CD14-positive monocyte (primary cell): ENCODE results near the gene DBT. TPM values are rescaled to one million over a fixed set of nuclear protein-coding genes. Genes with fewer than 3 reads are reported as not detected.
A peak's percentile ranks its signal among the peaks of the same experiment; 100 is the strongest.

Experiments used
- DNase-seq, 3 donors: peaks; one replicate each; pipeline ENCODE4 v3.0.0-alpha.2; 2011 to 2022
- H2AFZ ChIP-seq: 2 replicates; pipeline ENCODE4 v1.6.0; 2012; ENCODE audit warnings: mild to moderate bottlenecking, low read depth, low read length, inconsistent platforms; ENCODE audit not compliant: insufficient read depth, poor library complexity, severe bottlenecking
- H3K27ac ChIP-seq, 2 donors: 1 replicate in 1 of 2; 2 replicates in 1 of 2; pipeline ENCODE4 v1.5.1; 2012 to 2013; ENCODE audit warnings: low read length in 2 of 2, control low read depth in 1 of 2, inconsistent platforms in 1 of 2, low read depth in 1 of 2, mild to moderate bottlenecking in 1 of 2
- H3K27me3 ChIP-seq, 2 donors: one replicate each; pipeline versions ENCODE4 v1.6.0 to v1.6.1; 2011 to 2013; ENCODE audit warnings: low read length in 2 of 2; ENCODE audit not compliant: control insufficient read depth in 2 of 2, insufficient read depth in 2 of 2
- H3K36me3 ChIP-seq, 2 donors: replicated peaks in 1 of 2; 1 replicate in 1 of 2; 2 replicates in 1 of 2; pipeline versions ENCODE4 v1.5.1 to v1.6.1; 2012 to 2013; ENCODE audit warnings: low read length in 2 of 2, control low read depth in 1 of 2, inconsistent platforms in 1 of 2, mild to moderate bottlenecking in 1 of 2; ENCODE audit not compliant: insufficient read depth in 2 of 2, control insufficient read depth in 1 of 2
- H3K4me1 ChIP-seq, 2 donors: 1 replicate in 1 of 2; 2 replicates in 1 of 2; pipeline versions ENCODE4 v1.5.1 to v1.6.1; 2012 to 2013; ENCODE audit warnings: low read length in 2 of 2, control low read depth in 1 of 2, inconsistent platforms in 1 of 2, mild to moderate bottlenecking in 1 of 2, moderate library complexity in 1 of 2; ENCODE audit not compliant: insufficient read depth in 2 of 2, control insufficient read depth in 1 of 2
- H3K4me2 ChIP-seq: replicated peaks from 2 replicates; pipeline ENCODE3; 2012; ENCODE audit warnings: low read length, moderate library complexity, mild to moderate bottlenecking; ENCODE audit not compliant: poor library complexity, severe bottlenecking; ENCODE audit errors: extremely low read depth
- H3K4me3 ChIP-seq, 3 experiments: fragments of 200-600 bp in 1 of 3; sonication (generic) in 1 of 3; replicated peaks in 1 of 3; 1 replicate in 2 of 3; 2 replicates in 1 of 3; pipeline ENCODE4 v1.5.1; 2011 to 2013; ENCODE audit warnings: low read length in 3 of 3, mild to moderate bottlenecking in 3 of 3, control low read depth in 2 of 3, low read depth in 2 of 3, inconsistent platforms in 1 of 3, moderate library complexity in 1 of 3
- H3K79me2 ChIP-seq: 2 replicates; pipeline ENCODE4 v1.6.0; 2012; ENCODE audit warnings: mild to moderate bottlenecking, control low read depth, inconsistent platforms, low read length, moderate library complexity; ENCODE audit not compliant: insufficient read depth
- H3K9ac ChIP-seq: 2 replicates; pipeline ENCODE4 v1.6.0; 2017; ENCODE audit warnings: low read length, mild to moderate bottlenecking; ENCODE audit not compliant: insufficient read depth, poor library complexity, severe bottlenecking
- H3K9me3 ChIP-seq, 2 donors: replicated peaks in 1 of 2; 1 replicate in 1 of 2; 2 replicates in 1 of 2; pipeline versions ENCODE4 v1.5.1 to v1.6.1; 2012 to 2013; ENCODE audit warnings: low read length in 2 of 2, control low read depth in 1 of 2; ENCODE audit not compliant: control insufficient read depth in 1 of 2, insufficient read depth in 1 of 2
- H4K20me1 ChIP-seq: 2 replicates; pipeline ENCODE4 v1.6.0; 2012; ENCODE audit warnings: mild to moderate bottlenecking, low read length, control low read depth, moderate library complexity; ENCODE audit not compliant: insufficient read depth
- H3K27ac Mint-ChIP-seq, 7 donors: one replicate each; pipeline ENCODE4 v1.8.0; 2020; ENCODE audit warnings: mild to moderate bottlenecking in 7 of 7, mixed read lengths in 7 of 7, moderate library complexity in 6 of 7, inconsistent platforms in 2 of 7
- H3K27me3 Mint-ChIP-seq, 3 donors: one replicate each; pipeline ENCODE4 v1.8.0; 2021 to 2022; ENCODE audit warnings: low read depth in 3 of 3, mild to moderate bottlenecking in 3 of 3, mixed read lengths in 3 of 3, moderate library complexity in 3 of 3, inconsistent platforms in 1 of 3
- H3K36me3 Mint-ChIP-seq, 2 donors: one replicate each; pipeline ENCODE4 v1.8.0; 2020; ENCODE audit warnings: mixed read lengths in 2 of 2, inconsistent platforms in 1 of 2, mild to moderate bottlenecking in 1 of 2
- H3K4me1 Mint-ChIP-seq: one replicate; pipeline ENCODE4 v1.8.0; 2020; ENCODE audit warnings: mild to moderate bottlenecking, mixed read lengths
- H3K4me3 Mint-ChIP-seq, 2 donors: one replicate each; pipeline ENCODE4 v1.8.0; 2020; ENCODE audit warnings: mild to moderate bottlenecking in 2 of 2, mixed read lengths in 2 of 2, moderate library complexity in 1 of 2
- H3K9me3 Mint-ChIP-seq, 7 donors: one replicate each; pipeline ENCODE4 v1.8.0; 2020 to 2022; ENCODE audit warnings: mixed read lengths in 7 of 7, mild to moderate bottlenecking in 6 of 7, moderate library complexity in 6 of 7, inconsistent platforms in 2 of 7
- CTCF ChIP-seq: fragments of 200-600 bp; IDR thresholded peaks from one replicate; pipeline ENCODE4 v1.8.0; 2022; ENCODE audit warnings: antibody characterized with exemption, mild to moderate bottlenecking
- WGBS: methylation state at CpG from one replicate; pipeline ENCODE4 v1.1.5; 2013; ENCODE audit warnings: missing lambda C conversion rate; ENCODE audit not compliant: insufficient coverage; 5-methylcytosine and 5-hydroxymethylcytosine counted together
- intact Hi-C, 2 donors: fragments of 100-400 bp; cut with micrococcal nuclease; formaldehyde crosslinking; loops; one replicate each; pipeline versions ENCODE4 v1.15.0 to v1.15.1; 2023
- polyA plus RNA-seq, 3 donors: library from polyadenylated mRNA; depleted of rRNA in 1 of 3; unstranded in 2 of 3; stranded (reverse) in 1 of 3; fragments of 300-500 nt in 2 of 3; fragments of >200 nt in 1 of 3; fragmentation: Illumina TruSeq in 2 of 3; gene quantifications; 1 replicate in 2 of 3; 2 replicates in 1 of 3; pipeline ENCODE4 v1.2.3, GENCODE V29; 2012 to 2021

The DBT gene
- polyA plus RNA-seq, 3 donors, result 1.1 to 2.7 (median 1.5) TPM

DNA sequence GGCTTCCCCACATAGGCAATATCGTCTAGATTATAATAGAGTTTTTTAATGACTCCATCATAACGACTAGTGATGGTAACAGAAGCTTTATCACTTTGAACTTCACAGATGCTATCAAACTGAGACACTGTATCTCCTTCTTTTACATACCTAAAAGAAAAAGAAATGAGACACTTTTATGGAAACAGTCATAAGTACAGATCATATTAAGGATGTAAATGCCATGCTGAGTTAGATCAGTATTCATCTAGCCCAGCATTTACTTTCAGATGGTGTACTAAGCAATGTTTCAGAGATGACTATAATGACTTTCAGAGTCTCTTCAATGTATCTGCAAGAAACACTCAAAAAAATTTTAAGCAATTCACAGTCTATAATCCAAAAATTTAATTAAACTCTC lies 18.9 kb downstream of the DBT start:
- H3K4me3 Mint-ChIP-seq, result no peak overlapping the region
- H3K36me3 Mint-ChIP-seq, result peaks cover 57 to 58% of the 10 kb centered on the region in 2 donors
- H2AFZ ChIP-seq, result no peak overlapping the region
- TF ChIP-seq CTCF, result no peak
- no peaks in the 10 kb centered on the region for H3K27me3 ChIP-seq
- no peaks in the 10 kb centered on the region for H3K79me2 ChIP-seq
- H3K27ac Mint-ChIP-seq, result no peak overlapping the region
- H3K27ac ChIP-seq, result no peak overlapping the region
- intact Hi-C loops, result loop anchor here in 1 of 2 donors (5.0 kb wide), 1 partner anchor 37 kb away; the partner anchor contains the start of gene RTCA
- no CpG with 5 or more reads among the region's 2 CpGs for WGBS
- H3K9ac ChIP-seq, result no peak overlapping the region
- H3K4me2 ChIP-seq, result no peak overlapping the region
- no peak for DNase-seq
- no peak overlapping the region for H3K4me3 ChIP-seq
- no peaks in the 10 kb centered on the region for H3K9me3 Mint-ChIP-seq
- H3K4me1 ChIP-seq, result no peaks in the 10 kb centered on the region
- H3K36me3 ChIP-seq, result peaks cover 49 to 88% of the 10 kb centered on the region in 2 donors
- H3K9me3 ChIP-seq, result no peaks in the 10 kb centered on the region
- no peaks in the 10 kb centered on the region for H4K20me1 ChIP-seq
- H3K27me3 Mint-ChIP-seq, result no peaks in the 10 kb centered on the region
- H3K4me1 Mint-ChIP-seq, result peaks cover 5% of the 10 kb centered on the region

- Mint-ChIP-seq H3K27ac (peak overlapping the region in 2 of 7 donors; percentile 20 to 38), H3K4me1 (peaks cover 5% of the 10 kb centered on the region), H3K9me3 (no peaks in the 10 kb centered on the region), H3K36me3 (peaks cover 56% of the 10 kb centered on the region in 2 donors), H3K27me3 (no peaks in the 10 kb centered on the region), H3K4me3 (no peak overlapping the region)
- WGBS, result 100% methylated on average over 3 of the region's 4 CpGs
- no peak for TF ChIP-seq CTCF
- Histone ChIP-seq H2AFZ (no peak overlapping the region), H3K36me3 (peaks cover 45 to 84% of the 10 kb centered on the region in 2 donors), H3K4me3 (no peak overlapping the region), H3K79me2 (no peaks in the 10 kb centered on the region), H4K20me1 (no peaks in the 10 kb centered on the region), H3K27ac (no peak overlapping the region), H3K9ac (no peak overlapping the region), H3K27me3 (no peaks in the 10 kb centered on the region), H3K9me3 (no peaks in the 10 kb centered on the region), H3K4me2 (no peak overlapping the region), H3K4me1 (no peaks in the 10 kb centered on the region)
- no peak for DNase-seq
- intact Hi-C loops, result loop anchor here in 1 of 2 donors (5.0 kb wide), 1 partner anchor 37 kb away; the partner anchor contains the start of gene RTCA
Observed at GRCh38 chr1:100229681-100230443, 19.8 kb downstream of the DBT start.
